HEK293 (cell line): Measurements from ENCODE around the gene TADA2B.

Experiments
- CTCF ChIA-PET: fragments of 350-600 bp; formaldehyde crosslinking; extraction: SDS; loops from one replicate; lab custom pipeline; 2021; ENCODE audit warnings: antibody characterized with exemption; lab: Yijun Ruan, JAX
- POLR2A ChIA-PET: fragments of 300-600 bp; formaldehyde crosslinking; extraction: SDS; loops from one replicate; lab custom pipeline; 2020; ENCODE audit warnings: antibody characterized with exemption, inconsistent platforms; lab: Yijun Ruan, JAX
- H3K27ac ChIP-seq: fragments of 200-500 bp; sonication (Bioruptor generic); 2 replicates; pipeline ENCODE4 v1.5.1; 2014; ENCODE audit warnings: low read depth, low read length, control low read depth, inconsistent platforms; ENCODE audit errors: extremely low read depth
- H3K36me3 ChIP-seq, 2 experiments: fragments of 200-500 bp in 1 of 2; sonication (Bioruptor generic) in 1 of 2; 1 replicate in 1 of 2; 2 replicates in 1 of 2; pipeline ENCODE4 v1.5.1; 2014 to 2017; ENCODE audit warnings: inconsistent platforms in 2 of 2, low read length in 2 of 2; ENCODE audit not compliant: control insufficient read depth in 2 of 2, insufficient read depth in 1 of 2
- H3K4me1 ChIP-seq: fragments of 200-500 bp; sonication (Bioruptor generic); 2 replicates; pipeline ENCODE4 v1.5.1; 2014; ENCODE audit warnings: mild to moderate bottlenecking, low read length, inconsistent platforms; ENCODE audit not compliant: control insufficient read depth, insufficient read depth
- H3K4me3 ChIP-seq: 2 replicates; pipeline ENCODE4 v1.5.1; 2011; ENCODE audit warnings: low read depth, mild to moderate bottlenecking, control low read depth, low read length, moderate library complexity
- H3K9me3 ChIP-seq: fragments of 200-500 bp; sonication (Bioruptor generic); 2 replicates; pipeline ENCODE4 v1.5.1; 2014; ENCODE audit warnings: low read depth, low read length, inconsistent platforms; ENCODE audit not compliant: control insufficient read depth, insufficient read depth
- CTCF ChIP-seq: fragments of 450-650 bp; formaldehyde crosslinking; IDR thresholded peaks from 2 replicates; pipeline ENCODE4 v1.5.1; 2016; ENCODE audit warnings: missing biosample characterization, missing genetic modification characterization
- ZFP3 ChIP-seq: fragments of 450-650 bp; formaldehyde crosslinking; IDR thresholded peaks from 2 replicates; pipeline ENCODE4 v1.5.1; 2016; ENCODE audit warnings: low read depth, missing biosample characterization, missing genetic modification characterization
- ZFP41 ChIP-seq: fragments of 450-650 bp; formaldehyde crosslinking; IDR thresholded peaks from 2 replicates; pipeline ENCODE4 v1.5.1; 2016; ENCODE audit warnings: missing biosample characterization, missing genetic modification characterization, borderline replicate concordance
- ZFP69B ChIP-seq: fragments of 450-650 bp; formaldehyde crosslinking; IDR thresholded peaks from 2 replicates; pipeline ENCODE4 v1.5.1; 2016; ENCODE audit warnings: missing biosample characterization, missing genetic modification characterization
- ZNF121 ChIP-seq: fragments of 450-650 bp; formaldehyde crosslinking; IDR thresholded peaks from 2 replicates; pipeline ENCODE4 v1.5.1; 2016; ENCODE audit warnings: missing biosample characterization, missing genetic modification characterization
- ZNF155 ChIP-seq: fragments of 450-650 bp; formaldehyde crosslinking; IDR thresholded peaks from 2 replicates; pipeline ENCODE4 v1.5.1; 2016; ENCODE audit warnings: missing biosample characterization, missing genetic modification characterization
- ZNF169 ChIP-seq: fragments of 450-650 bp; formaldehyde crosslinking; IDR thresholded peaks from 2 replicates; pipeline ENCODE4 v1.5.1; 2016; ENCODE audit warnings: missing biosample characterization, missing genetic modification characterization
- ZNF266 ChIP-seq: fragments of 450-650 bp; formaldehyde crosslinking; IDR thresholded peaks from 2 replicates; pipeline ENCODE4 v1.5.1; 2016; ENCODE audit warnings: missing biosample characterization, missing genetic modification characterization, low read depth
- ZNF324 ChIP-seq: fragments of 450-650 bp; formaldehyde crosslinking; IDR thresholded peaks from 2 replicates; pipeline ENCODE4 v1.5.1; 2016; ENCODE audit warnings: missing biosample characterization, missing genetic modification characterization
- ZNF544 ChIP-seq: fragments of 450-650 bp; formaldehyde crosslinking; IDR thresholded peaks from 2 replicates; pipeline ENCODE4 v1.5.0; 2017; ENCODE audit warnings: missing biosample characterization, missing genetic modification characterization
- ZNF626 ChIP-seq: fragments of 450-650 bp; sonication (Bioruptor Pico); formaldehyde crosslinking; IDR thresholded peaks from 2 replicates; pipeline ENCODE4 v1.5.1; 2018; ENCODE audit warnings: missing biosample characterization, missing genetic modification characterization, inconsistent platforms
- TF ChIP-seq, protein P1 (sequence below): fragments of 450-650 bp; formaldehyde crosslinking; IDR thresholded peaks from 2 replicates; pipeline ENCODE4 v1.5.1; 2016; ENCODE audit warnings: missing biosample characterization, missing genetic modification characterization, borderline replicate concordance
- TF ChIP-seq, protein P2 (sequence below): fragments of 450-650 bp; formaldehyde crosslinking; optimal IDR thresholded peaks from 2 replicates; pipeline ENCODE3; 2016; ENCODE audit warnings: missing biosample characterization, mild to moderate bottlenecking, missing genetic modification characterization
- TF ChIP-seq, protein P3 (sequence below): fragments of 450-650 bp; formaldehyde crosslinking; IDR thresholded peaks from 2 replicates; pipeline ENCODE4 v1.5.1; 2016; ENCODE audit warnings: missing biosample characterization, missing genetic modification characterization
- TF ChIP-seq, protein P4 (sequence below): fragments of 450-650 bp; formaldehyde crosslinking; IDR thresholded peaks from 2 replicates; pipeline ENCODE4 v1.5.1; 2017; ENCODE audit warnings: missing biosample characterization, missing genetic modification characterization

The TADA2B gene

DNA sequence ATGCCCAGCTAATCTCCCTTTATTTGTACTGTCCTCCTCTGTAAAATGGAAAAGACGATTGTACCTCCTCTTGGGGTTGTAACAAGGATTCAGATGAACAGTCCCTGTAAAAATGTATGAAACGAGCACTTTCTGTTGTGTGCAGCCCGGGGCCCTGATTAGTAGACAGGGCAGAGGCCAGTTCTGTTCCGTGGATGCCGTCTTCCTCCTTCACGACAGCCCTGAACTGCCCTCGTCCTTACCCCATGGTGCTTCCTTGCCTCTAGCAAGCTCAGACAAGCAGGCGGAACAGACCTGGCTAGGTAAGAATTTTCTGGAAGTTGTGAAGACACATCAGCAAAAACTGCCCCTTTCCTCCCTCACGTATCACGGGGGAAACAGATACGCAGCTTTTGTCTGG lies 22.3 kb upstream of the TADA2B start (continued):
- TF ChIP-seq ZFP69B (tag by site-specific recombination) (no peak), ZNF626 (tag by site-specific recombination) (no peak), ZFP3 (tag by site-specific recombination) (no peak), ZNF324 (tag by site-specific recombination) (no peak)
- TF ChIP-seq, protein P1, sequence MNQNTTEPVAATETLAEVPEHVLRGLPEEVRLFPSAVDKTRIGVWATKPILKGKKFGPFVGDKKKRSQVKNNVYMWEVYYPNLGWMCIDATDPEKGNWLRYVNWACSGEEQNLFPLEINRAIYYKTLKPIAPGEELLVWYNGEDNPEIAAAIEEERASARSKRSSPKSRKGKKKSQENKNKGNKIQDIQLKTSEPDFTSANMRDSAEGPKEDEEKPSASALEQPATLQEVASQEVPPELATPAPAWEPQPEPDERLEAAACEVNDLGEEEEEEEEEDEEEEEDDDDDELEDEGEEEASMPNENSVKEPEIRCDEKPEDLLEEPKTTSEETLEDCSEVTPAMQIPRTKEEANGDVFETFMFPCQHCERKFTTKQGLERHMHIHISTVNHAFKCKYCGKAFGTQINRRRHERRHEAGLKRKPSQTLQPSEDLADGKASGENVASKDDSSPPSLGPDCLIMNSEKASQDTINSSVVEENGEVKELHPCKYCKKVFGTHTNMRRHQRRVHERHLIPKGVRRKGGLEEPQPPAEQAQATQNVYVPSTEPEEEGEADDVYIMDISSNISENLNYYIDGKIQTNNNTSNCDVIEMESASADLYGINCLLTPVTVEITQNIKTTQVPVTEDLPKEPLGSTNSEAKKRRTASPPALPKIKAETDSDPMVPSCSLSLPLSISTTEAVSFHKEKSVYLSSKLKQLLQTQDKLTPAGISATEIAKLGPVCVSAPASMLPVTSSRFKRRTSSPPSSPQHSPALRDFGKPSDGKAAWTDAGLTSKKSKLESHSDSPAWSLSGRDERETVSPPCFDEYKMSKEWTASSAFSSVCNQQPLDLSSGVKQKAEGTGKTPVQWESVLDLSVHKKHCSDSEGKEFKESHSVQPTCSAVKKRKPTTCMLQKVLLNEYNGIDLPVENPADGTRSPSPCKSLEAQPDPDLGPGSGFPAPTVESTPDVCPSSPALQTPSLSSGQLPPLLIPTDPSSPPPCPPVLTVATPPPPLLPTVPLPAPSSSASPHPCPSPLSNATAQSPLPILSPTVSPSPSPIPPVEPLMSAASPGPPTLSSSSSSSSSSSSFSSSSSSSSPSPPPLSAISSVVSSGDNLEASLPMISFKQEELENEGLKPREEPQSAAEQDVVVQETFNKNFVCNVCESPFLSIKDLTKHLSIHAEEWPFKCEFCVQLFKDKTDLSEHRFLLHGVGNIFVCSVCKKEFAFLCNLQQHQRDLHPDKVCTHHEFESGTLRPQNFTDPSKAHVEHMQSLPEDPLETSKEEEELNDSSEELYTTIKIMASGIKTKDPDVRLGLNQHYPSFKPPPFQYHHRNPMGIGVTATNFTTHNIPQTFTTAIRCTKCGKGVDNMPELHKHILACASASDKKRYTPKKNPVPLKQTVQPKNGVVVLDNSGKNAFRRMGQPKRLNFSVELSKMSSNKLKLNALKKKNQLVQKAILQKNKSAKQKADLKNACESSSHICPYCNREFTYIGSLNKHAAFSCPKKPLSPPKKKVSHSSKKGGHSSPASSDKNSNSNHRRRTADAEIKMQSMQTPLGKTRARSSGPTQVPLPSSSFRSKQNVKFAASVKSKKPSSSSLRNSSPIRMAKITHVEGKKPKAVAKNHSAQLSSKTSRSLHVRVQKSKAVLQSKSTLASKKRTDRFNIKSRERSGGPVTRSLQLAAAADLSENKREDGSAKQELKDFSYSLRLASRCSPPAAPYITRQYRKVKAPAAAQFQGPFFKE (tag by site-specific recombination), result no peak

DNA sequence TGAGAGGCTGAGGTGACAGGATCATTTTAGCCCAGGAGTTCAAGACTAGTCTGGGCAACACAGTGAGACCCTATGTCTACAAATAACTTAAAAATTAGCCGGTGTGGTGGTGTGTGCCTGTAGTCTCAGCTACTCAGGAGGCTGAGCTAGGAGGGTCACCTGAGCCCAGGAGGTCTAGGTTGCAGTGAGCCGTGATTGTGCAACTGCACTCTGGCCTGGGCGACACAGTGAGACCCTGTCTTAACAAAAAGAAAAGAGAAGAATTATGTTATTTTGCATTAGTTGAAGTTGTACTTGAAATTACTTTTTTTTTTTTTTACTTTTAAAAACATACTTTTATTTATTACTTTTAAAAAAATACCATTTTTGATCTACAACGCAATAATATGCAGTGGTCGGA lies 21.8 kb upstream of the TADA2B start:
- Histone ChIP-seq H3K27ac (no peak overlapping the region), H3K4me3 (no peak overlapping the region)
- TF ChIP-seq ZNF121 (tag by site-specific recombination), result 0 out of 2 replicates have a peak, but pooled peaks have one; percentile 42
- TF ChIP-seq ZNF169 (tag by site-specific recombination), result no peak
- TF ChIP-seq, all 188 proteins: peak for 1
- no peaks in the 10 kb centered on the region for H3K4me1 ChIP-seq
- no peaks in the 10 kb centered on the region for H3K9me3 ChIP-seq
- CTCF ChIA-PET, result no interaction called here
- peaks cover 4 to 73% of the 10 kb centered on the region in 2 experiments; a peak in 1 of 3 replicates for H3K36me3 ChIP-seq
- POLR2A ChIA-PET, result no interaction called here

DNA sequence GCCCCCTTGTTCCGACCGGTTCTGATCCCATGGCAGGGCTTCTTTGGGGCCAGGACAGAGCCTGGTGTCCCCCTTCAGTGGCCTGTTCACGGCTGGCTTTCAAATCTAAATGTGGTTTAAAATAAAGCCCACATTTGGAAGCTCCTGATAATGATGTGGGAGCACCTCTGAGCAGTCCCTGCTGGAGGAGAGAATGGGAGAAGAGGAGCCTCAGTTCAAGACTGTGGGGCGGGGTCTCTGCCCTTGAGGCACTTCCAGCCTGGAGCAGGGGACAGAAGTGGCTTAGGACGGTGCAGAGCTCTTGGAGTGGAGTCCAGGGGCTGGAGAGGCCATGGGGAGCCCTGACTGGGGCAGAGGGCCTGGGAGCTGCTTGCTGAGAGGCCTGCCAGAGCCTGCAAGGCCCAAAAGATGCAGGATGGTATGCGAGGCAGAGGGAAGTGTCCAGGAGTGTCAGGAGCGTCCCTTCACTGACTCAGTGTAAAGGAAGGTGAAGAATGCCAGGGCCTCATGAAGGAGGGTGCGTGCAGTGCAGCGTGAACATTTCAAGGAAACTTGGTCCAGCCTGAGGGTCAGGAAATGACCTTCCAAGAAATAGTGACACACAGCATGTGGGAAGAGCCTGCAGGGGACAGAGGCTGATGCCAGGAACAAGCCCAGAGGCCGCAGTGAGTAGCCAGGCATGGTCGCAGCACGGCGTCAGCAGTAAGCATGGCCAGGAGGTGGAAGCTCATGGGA lies 21.1 kb upstream of the TADA2B start:
- TF ChIP-seq, protein P2, sequence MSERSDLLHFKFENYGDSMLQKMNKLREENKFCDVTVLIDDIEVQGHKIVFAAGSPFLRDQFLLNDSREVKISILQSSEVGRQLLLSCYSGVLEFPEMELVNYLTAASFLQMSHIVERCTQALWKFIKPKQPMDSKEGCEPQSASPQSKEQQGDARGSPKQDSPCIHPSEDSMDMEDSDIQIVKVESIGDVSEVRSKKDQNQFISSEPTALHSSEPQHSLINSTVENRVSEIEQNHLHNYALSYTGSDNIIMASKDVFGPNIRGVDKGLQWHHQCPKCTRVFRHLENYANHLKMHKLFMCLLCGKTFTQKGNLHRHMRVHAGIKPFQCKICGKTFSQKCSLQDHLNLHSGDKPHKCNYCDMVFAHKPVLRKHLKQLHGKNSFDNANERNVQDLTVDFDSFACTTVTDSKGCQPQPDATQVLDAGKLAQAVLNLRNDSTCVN (tag by site-specific recombination), result no peak
- TF ChIP-seq ZFP41 (tag by site-specific recombination) (no peak), ZNF155 (tag by site-specific recombination) (no peak), ZNF544 (no peak), CTCF (tag by site-specific recombination) (no peak), ZNF266 (no peak)
- TF ChIP-seq, protein P3, sequence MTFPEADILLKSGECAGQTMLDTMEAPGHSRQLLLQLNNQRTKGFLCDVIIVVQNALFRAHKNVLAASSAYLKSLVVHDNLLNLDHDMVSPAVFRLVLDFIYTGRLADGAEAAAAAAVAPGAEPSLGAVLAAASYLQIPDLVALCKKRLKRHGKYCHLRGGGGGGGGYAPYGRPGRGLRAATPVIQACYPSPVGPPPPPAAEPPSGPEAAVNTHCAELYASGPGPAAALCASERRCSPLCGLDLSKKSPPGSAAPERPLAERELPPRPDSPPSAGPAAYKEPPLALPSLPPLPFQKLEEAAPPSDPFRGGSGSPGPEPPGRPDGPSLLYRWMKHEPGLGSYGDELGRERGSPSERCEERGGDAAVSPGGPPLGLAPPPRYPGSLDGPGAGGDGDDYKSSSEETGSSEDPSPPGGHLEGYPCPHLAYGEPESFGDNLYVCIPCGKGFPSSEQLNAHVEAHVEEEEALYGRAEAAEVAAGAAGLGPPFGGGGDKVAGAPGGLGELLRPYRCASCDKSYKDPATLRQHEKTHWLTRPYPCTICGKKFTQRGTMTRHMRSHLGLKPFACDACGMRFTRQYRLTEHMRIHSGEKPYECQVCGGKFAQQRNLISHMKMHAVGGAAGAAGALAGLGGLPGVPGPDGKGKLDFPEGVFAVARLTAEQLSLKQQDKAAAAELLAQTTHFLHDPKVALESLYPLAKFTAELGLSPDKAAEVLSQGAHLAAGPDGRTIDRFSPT (tag by site-specific recombination), result no peak
- TF ChIP-seq, protein P4, sequence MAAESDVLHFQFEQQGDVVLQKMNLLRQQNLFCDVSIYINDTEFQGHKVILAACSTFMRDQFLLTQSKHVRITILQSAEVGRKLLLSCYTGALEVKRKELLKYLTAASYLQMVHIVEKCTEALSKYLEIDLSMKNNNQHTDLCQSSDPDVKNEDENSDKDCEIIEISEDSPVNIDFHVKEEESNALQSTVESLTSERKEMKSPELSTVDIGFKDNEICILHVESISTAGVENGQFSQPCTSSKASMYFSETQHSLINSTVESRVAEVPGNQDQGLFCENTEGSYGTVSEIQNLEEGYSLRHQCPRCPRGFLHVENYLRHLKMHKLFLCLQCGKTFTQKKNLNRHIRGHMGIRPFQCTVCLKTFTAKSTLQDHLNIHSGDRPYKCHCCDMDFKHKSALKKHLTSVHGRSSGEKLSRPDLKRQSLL, result no peak
- H3K4me3 ChIP-seq, result no peak overlapping the region
- no peak overlapping the region for H3K27ac ChIP-seq
- H3K4me1 ChIP-seq, result no peaks in the 10 kb centered on the region
- POLR2A ChIA-PET, result no interaction called here
- H3K9me3 ChIP-seq, result no peaks in the 10 kb centered on the region
- H3K36me3 ChIP-seq, result peaks cover 4 to 72% of the 10 kb centered on the region in 2 experiments; a peak in 2 of 3 replicates
- CTCF ChIA-PET, result no interaction called here
